ENCODE data around the gene GRID2. TPM values are rescaled to one million over a fixed set of nuclear protein-coding genes. Genes with fewer than 3 reads are reported as not detected.

The GRID2 gene
- total RNA-seq, 4 donors from 2014 or later = not detected

DNA sequence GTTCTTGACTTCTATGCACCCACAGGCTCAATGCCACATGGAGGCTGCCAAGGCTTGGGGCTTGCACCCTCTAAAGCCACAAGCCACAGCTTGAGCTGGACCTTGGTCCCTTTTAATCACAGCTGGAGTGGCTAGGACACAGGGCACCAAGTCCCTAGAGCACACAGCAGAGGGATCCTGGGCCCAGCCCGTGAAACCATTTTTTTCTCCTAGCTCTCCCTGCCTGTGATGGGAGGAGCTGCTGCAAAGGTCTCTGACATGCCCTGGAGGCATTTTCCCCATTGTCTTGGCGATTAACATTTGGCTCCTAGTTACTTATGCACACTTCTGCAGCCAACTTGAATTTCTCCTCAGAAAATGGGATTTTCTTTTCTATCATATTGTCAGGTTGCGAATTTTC is 410.9 kb downstream of the GRID2 start:
- TF ChIP-seq CTCF (IDR thresholded peaks at IDR 0.05; ENCODE audit: low read depth) = no peak

DNA sequence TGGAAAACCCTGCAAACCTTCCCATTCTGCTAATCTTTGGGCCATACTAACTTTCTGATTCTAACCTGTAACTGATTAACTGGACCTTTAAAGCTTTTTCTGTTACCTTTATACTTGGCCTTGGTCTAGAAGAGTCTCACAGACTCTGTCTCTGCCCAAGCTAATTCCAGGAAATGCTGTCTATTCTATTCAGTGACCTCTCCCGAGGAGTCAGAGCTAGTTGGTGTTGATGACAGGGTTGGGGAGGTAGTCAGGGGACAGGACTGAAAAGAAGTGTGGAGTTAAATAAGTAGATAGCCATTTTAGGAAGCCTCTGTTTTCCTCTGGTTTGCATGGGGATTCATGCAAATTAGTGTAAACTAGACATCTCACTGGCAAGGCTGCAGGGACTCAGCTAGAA is 429.5 kb downstream of the GRID2 start:
- no peak for TF ChIP-seq CTCF (IDR thresholded peaks at IDR 0.05; ENCODE audit: low read depth)

- TF ChIP-seq CTCF (IDR thresholded peaks at IDR 0.05; ENCODE audit: low read depth) = no peak
Measured at GRCh38 chr4:92735025-92735665, 431.4 kb downstream of the GRID2 start.

GRCh38 chr4:92760433-92760832 is 456.7 kb downstream of the GRID2 start:
- TF ChIP-seq CTCF (IDR thresholded peaks at IDR 0.05; ENCODE audit: low read depth) = no peak

GRCh38 chr4:92776080-92776479 is 472.3 kb downstream of the GRID2 start:
- TF ChIP-seq CTCF (IDR thresholded peaks at IDR 0.05; ENCODE audit: low read depth) = no peak

DNA sequence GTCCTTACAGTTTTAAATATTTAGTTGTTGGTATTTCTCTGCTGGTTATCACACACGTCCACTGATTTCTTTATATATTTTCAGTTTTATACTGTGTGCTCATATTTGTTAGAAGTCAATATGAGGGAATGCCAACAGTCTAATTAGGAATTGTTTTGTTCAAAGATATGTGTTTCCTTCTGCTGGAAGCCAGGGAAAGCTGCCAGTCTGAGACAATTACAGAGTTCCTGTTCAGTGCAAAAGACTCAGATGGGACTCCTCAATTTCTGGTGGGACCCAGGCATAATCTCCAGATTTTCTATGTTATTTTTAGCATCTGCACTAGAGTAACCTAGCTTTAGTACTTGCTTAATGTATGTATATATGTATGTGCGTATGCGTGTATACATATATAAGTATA is 486.0 kb downstream of the GRID2 start:
- no peak for TF ChIP-seq CTCF (IDR thresholded peaks at IDR 0.05; ENCODE audit: low read depth)

DNA sequence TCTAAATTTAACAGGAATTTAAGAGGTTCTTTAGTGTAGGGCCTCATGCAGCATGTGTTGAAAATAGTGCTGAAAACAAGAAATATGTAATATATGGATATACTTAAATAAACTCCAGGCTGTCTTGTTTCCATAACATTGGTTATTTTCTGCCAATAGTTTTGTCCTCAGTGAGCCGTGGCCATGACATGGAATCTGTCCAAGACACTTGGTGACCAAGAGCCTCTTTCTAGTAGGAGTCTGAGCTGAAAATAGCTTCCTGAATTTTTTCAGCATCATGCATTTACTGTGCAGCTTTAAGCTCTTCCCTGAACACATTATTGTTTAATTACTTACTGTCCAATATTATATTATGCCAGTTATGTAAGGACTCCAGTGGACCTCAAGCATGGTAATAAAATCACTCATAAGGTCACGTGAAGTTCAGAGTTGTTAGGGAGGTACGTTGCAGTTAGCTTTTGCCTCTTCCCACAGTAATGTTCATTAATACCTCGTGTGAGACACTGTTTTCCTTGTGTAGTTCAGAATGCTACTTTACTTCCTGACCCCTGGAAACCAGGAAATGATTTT is 488.2 kb downstream of the GRID2 start:
- TF ChIP-seq CTCF (IDR thresholded peaks at IDR 0.05; ENCODE audit: low read depth) = no peak
